GM12878 (cell line): Measurements from ENCODE around the gene ATP7B. TPM values are rescaled to one million over a fixed set of nuclear protein-coding genes. Genes with fewer than 3 reads are reported as not detected.

ENCODE experiments used
- ATAC-seq: fragments of 200-7000 bp; cut with Tn5 transposase; 3 replicates; pipeline ENCODE4 v1.9.1; 2020; ENCODE audit warnings: mild to moderate bottlenecking, moderate library complexity
- BruUV-seq: library from RNA; stranded (reverse); fragments of 400-500 nt; replicated peaks from 2 replicates; lab custom pipeline; 2021; lab: Mats Ljungman, UMichigan
- CTCF ChIA-PET: fragments of 300-600 bp; sonication (Branson Sonifier 250); formaldehyde crosslinking; extraction: SDS; loops from one replicate; lab custom pipeline; 2021; ENCODE audit warnings: inconsistent platforms; lab: Yijun Ruan, JAX
- POLR2A ChIA-PET: fragments of 350-600 bp; formaldehyde crosslinking; extraction: SDS; loops from one replicate; lab custom pipeline; 2021; ENCODE audit warnings: inconsistent platforms; lab: Charles Lee
- RAD21 ChIA-PET: fragments of 300-600 bp; sonication (Branson Sonifier 250); formaldehyde crosslinking; loops from one replicate; lab custom pipeline; 2023; ENCODE audit warnings: antibody characterized with exemption; ENCODE audit not compliant: unreplicated experiment; lab: Charles Lee
- SMC1A ChIA-PET: fragments of 300-600 bp; sonication (Branson Sonifier 250); formaldehyde crosslinking; loops from one replicate; lab custom pipeline; 2023; ENCODE audit not compliant: unreplicated experiment, uncharacterized antibody; lab: Charles Lee
- DNase-seq: peaks from one replicate; pipeline ENCODE4 v3.0.0-alpha.2; 2011; ENCODE audit warnings: low read depth, low spot score
- FAIRE-seq: peaks from 3 replicates; lab custom pipeline; 2011; peaks lifted over from hg19 to GRCh38; lab: Jason Lieb, UNC
- H2AFZ ChIP-seq: 2 replicates; pipeline ENCODE4 v1.6.0; 2011; ENCODE audit warnings: low read depth, low read length, control low read depth; ENCODE audit not compliant: control insufficient read depth
- H3K27ac ChIP-seq: 2 replicates; pipeline ENCODE4 v1.5.1; 2011; ENCODE audit warnings: control low read depth; ENCODE audit not compliant: control insufficient read depth, insufficient read depth
- H3K27me3 ChIP-seq, 2 experiments: replicated peaks in 1 of 2; 2 replicates each; pipeline versions ENCODE4 v1.6.0 to v1.6.1; 2011; ENCODE audit warnings: low read length in 1 of 2; ENCODE audit not compliant: control insufficient read depth in 2 of 2, insufficient read depth in 2 of 2
- H3K36me3 ChIP-seq, 2 experiments: 2 replicates each; pipeline ENCODE4 v1.5.1; 2011; ENCODE audit warnings: low read length in 1 of 2; ENCODE audit not compliant: control insufficient read depth in 2 of 2, insufficient read depth in 2 of 2
- H3K4me1 ChIP-seq: 2 replicates; pipeline ENCODE4 v1.6.1; 2011; ENCODE audit warnings: mild to moderate bottlenecking, low read length, moderate library complexity, mixed read lengths; ENCODE audit not compliant: control insufficient read depth, insufficient read depth
- H3K4me2 ChIP-seq: 2 replicates; pipeline ENCODE4 v1.6.0; 2011; ENCODE audit warnings: control low read depth; ENCODE audit not compliant: control insufficient read depth, insufficient read depth
- H3K4me3 ChIP-seq: fragments of 200-600 bp; sonication (generic); 2 replicates; pipeline ENCODE4 v1.5.1; 2016
- H3K79me2 ChIP-seq: 2 replicates; pipeline ENCODE4 v1.6.0; 2011; ENCODE audit warnings: low read length; ENCODE audit not compliant: control insufficient read depth, insufficient read depth
- H3K9ac ChIP-seq: 2 replicates; pipeline ENCODE4 v1.8.0; 2011; ENCODE audit warnings: low read length, control low read depth, mixed read lengths; ENCODE audit not compliant: control insufficient read depth, insufficient read depth
- H3K9me3 ChIP-seq: replicated peaks from 3 replicates; pipeline ENCODE4 v1.5.1; 2011; ENCODE audit warnings: mild to moderate bottlenecking, low read length; ENCODE audit not compliant: control insufficient read depth, insufficient read depth
- H4K20me1 ChIP-seq: 2 replicates; pipeline ENCODE4 v1.6.0; 2011; ENCODE audit not compliant: control insufficient read depth, insufficient read depth
- BMI1 ChIP-seq: fragments of 450-650 bp; IDR thresholded peaks from 2 replicates; pipeline ENCODE4 v1.6.1; 2016; ENCODE audit warnings: mild to moderate bottlenecking, moderate library complexity, borderline replicate concordance
- BRCA1 ChIP-seq: IDR thresholded peaks from 2 replicates; pipeline ENCODE4 v1.6.1; 2011; ENCODE audit warnings: low read depth, low read length, improper control_type of control experiment
- MEF2A ChIP-seq: IDR thresholded peaks from 2 replicates; pipeline ENCODE4 v1.6.1; 2011; ENCODE audit warnings: low read depth, mild to moderate bottlenecking, low read length, moderate library complexity; ENCODE audit not compliant: insufficient read depth
- RAD21 ChIP-seq: IDR thresholded peaks from 2 replicates; pipeline ENCODE4 v1.6.1; 2011; ENCODE audit warnings: mild to moderate bottlenecking, low read depth, low read length, moderate library complexity; ENCODE audit not compliant: insufficient read depth
- SREBF1 ChIP-seq: IDR thresholded peaks from 2 replicates; pipeline ENCODE4 v1.6.1; 2012; ENCODE audit warnings: mild to moderate bottlenecking, low read length
- STAT1 ChIP-seq: fragments of 450-650 bp; conservative IDR thresholded peaks from 2 replicates; pipeline ENCODE4 v1.6.1; 2014; ENCODE audit warnings: antibody characterized with exemption, mild to moderate bottlenecking
- YY1 ChIP-seq: IDR thresholded peaks from 2 replicates; pipeline ENCODE4 v1.6.1; 2011; ENCODE audit warnings: low read depth, mild to moderate bottlenecking, low read length
- WGBS: methylation state at CpG from one replicate; pipeline ENCODE4 v1.1.6; 2016; ENCODE audit warnings: low lambda C conversion rate; ENCODE audit not compliant: insufficient replicate concordance, insufficient coverage; ENCODE audit errors: missing lambda C conversion rate; 5-methylcytosine and 5-hydroxymethylcytosine counted together
- in situ Hi-C: fragments of 300-500 bp; cut with MboI; formaldehyde crosslinking; loops from 9 replicates; pipeline ENCODE4 v1.14.3; 2018; ENCODE audit warnings: mixed read lengths
- intact Hi-C: fragments of 100-400 bp; cut with micrococcal nuclease; formaldehyde crosslinking; loops from one replicate; pipeline ENCODE4 v1.14.2; 2022; ENCODE audit not compliant: unreplicated experiment
- polyA plus RNA-seq, 11 experiments: library from polyadenylated mRNA; depleted of rRNA in 4 of 11; unstranded in 6 of 11; stranded (reverse) in 5 of 11; fragments of >200 nt; fragmentation: Nextera tagmentation in 4 of 11; fragmentation: Illumina TruSeq in 1 of 11; extraction: Ambion mirVana in 4 of 11; extraction: Trizol in 1 of 11; gene quantifications; 1 replicate in 1 of 11; 2 replicates in 10 of 11; pipeline versions ENCODE4 v1.2.1 to v1.2.3, GENCODE V29; 2011 to 2016; ENCODE audit warnings: inconsistent platforms in 2 of 11, missing spikeins in 2 of 11, low read depth in 1 of 11
- total RNA-seq, 4 experiments: library from RNA; depleted of rRNA in 3 of 4; stranded (reverse); fragments of >200 nt in 3 of 4; fragmentation: Illumina TruSeq in 1 of 4; extraction: Trizol in 1 of 4; gene quantifications; 2 replicates each; pipeline versions ENCODE4 v1.2.1 to v1.2.3, GENCODE V29; 2013 to 2021
- TF ChIP-seq, protein P1 (sequence below): fragments of 450-650 bp; IDR thresholded peaks from 2 replicates; pipeline ENCODE4 v1.6.1; 2016; ENCODE audit warnings: mild to moderate bottlenecking
- TF ChIP-seq, protein P2 (sequence below): IDR thresholded peaks from 2 replicates; pipeline ENCODE4 v1.6.1; 2012; ENCODE audit warnings: low read length, inconsistent platforms
- TF ChIP-seq, protein P3 (sequence below): fragments of 450-650 bp; IDR thresholded peaks from 2 replicates; pipeline ENCODE4 v1.6.1; 2018; ENCODE audit warnings: mild to moderate bottlenecking, low read depth, moderate library complexity; ENCODE audit not compliant: partially characterized antibody
- TF ChIP-seq, protein P4 (sequence below), 3 experiments: IDR thresholded peaks in 2 of 3; conservative IDR thresholded peaks in 1 of 3; 2 replicates each; pipeline ENCODE4 v1.5.1; 2011; ENCODE audit warnings: low read depth in 3 of 3, low read length in 3 of 3, mild to moderate bottlenecking in 3 of 3, control low read depth in 2 of 3, moderate library complexity in 2 of 3, inconsistent platforms in 1 of 3, mixed read lengths in 1 of 3; ENCODE audit not compliant: control insufficient read depth in 2 of 3, insufficient read depth in 1 of 3; ENCODE audit errors: extremely low read depth in 1 of 3

The ATP7B gene
- total and polyA plus RNA-seq, 10 of the 15 experiments (the other 5 are each of a cell fraction or from before 2014, with no cell fraction given) = under 0.01 to 1.1 (median 0.06) TPM; not detected in 2

DNA sequence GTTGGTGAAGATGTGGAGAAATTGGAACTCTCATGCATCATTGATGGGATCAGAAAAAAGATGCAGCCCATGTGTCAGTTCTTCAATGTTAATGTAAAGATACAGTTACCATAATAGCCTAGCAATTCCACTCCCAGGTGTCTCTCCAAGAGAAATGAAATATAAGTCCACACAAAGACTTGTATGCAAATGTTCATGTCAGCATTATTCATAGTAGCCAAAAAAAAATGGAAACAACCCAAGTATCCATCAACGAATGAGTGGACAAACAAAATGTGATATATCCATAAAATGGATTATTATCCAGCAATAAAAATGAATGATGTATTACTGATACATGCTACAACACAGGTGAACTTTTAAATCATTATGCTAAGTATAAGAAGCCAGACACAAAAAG, 110.8 kb downstream of the ATP7B start (continued):
- TF ChIP-seq, protein P1, sequence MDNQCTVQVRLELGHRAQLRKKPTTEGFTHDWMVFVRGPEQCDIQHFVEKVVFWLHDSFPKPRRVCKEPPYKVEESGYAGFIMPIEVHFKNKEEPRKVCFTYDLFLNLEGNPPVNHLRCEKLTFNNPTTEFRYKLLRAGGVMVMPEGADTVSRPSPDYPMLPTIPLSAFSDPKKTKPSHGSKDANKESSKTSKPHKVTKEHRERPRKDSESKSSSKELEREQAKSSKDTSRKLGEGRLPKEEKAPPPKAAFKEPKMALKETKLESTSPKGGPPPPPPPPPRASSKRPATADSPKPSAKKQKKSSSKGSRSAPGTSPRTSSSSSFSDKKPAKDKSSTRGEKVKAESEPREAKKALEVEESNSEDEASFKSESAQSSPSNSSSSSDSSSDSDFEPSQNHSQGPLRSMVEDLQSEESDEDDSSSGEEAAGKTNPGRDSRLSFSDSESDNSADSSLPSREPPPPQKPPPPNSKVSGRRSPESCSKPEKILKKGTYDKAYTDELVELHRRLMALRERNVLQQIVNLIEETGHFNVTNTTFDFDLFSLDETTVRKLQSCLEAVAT = no peak
- TF ChIP-seq, all 136 proteins: peak for 0

DNA sequence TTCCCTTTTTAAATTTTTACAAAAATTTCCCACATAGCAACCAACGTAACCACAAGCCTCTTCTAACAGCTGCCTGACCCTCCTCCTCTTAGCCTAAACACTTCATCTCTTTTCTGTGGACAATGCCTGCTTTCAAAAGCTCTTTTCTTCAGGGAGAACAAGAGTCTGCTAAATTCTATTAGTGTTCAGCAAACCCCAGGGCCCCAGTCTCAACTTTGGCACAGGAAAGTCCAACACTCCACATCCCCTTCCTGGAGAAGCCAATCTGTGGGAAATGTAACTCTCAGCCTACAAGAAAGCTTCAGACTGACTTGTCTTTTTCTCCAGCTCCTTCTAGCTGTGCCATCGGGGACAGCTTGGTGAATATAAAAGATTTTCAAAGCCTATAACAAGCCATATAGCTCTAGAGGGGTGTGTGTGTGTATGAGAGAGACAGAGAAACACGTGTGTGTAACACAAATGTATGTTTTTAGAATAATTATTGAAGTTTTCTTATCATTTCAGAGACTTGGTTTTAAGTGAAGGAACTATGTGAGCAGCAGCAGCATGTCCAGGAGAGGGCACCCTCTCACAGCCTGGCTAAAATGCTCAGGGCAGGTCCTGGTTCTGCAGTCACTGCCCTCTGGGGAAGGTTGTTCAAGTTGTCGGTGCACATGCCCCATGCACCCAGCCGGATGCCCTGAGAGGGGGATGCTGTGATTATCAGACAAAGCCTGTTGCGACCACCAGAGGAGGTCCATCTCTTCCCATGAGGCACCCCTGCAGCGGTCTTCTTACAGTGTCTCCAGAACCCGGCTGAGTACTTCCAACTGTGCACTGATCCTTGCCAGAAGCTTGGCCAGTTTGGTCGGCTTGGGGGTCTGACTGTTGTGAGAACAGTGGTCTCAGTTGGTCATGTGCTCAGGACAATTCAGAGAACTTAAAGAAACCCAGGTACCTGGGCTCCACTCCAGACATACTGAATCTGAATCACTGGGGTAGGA, 115.1 kb downstream of the ATP7B start:
- no peaks in the 10 kb centered on the region; the same call in 1 of the 2 replicates for H4K20me1 ChIP-seq
- intact Hi-C loops (loop anchor here (1.0 to 10.0 kb wide), 5 partner anchors 61 to 559 kb away; partner anchors contain the start of genes CKAP2 and VPS36), in situ Hi-C loops (no loop called here)
- ChIA-PET POLR2A (no interaction called here), SMC1A (interaction anchor here (0.5 to 4.7 kb wide), 19 partner anchors 10 to 555 kb away, joined by 3 to 18 read pairs (median 4); partner anchors contain the start of gene VPS36), RAD21 (interaction anchor here (0.7 to 2.3 kb wide), 14 partner anchors 11 to 305 kb away, joined by 3 to 17 read pairs (median 4); partner anchors contain the start of genes ALG11 and NEK5), CTCF (interaction anchor here (0.6 to 4.2 kb wide), 34 partner anchors 8 to 555 kb away, joined by 3 to 62 read pairs (median 4); partner anchors contain the start of gene NEK5)
- H3K9ac ChIP-seq = no peak overlapping the region
- H3K4me2 ChIP-seq = no peak overlapping the region
- WGBS = 17% methylated on average over 9 of the region's 9 CpGs
- DNase-seq (no peak), FAIRE-seq (peak; percentile 77), ATAC-seq (peak; percentile 99)
- no peaks in the 10 kb centered on the region for H3K9me3 ChIP-seq
- no peak overlapping the region for H3K4me3 ChIP-seq
- H3K4me1 ChIP-seq = no peaks in the 10 kb centered on the region
- no TSS peak for BruUV-seq
- H3K79me2 ChIP-seq = no peaks in the 10 kb centered on the region
- peaks cover 1 to 4% of the 10 kb centered on the region in 2 experiments; a peak in 2 of 4 replicates for H3K27me3 ChIP-seq
- H3K36me3 ChIP-seq = no peaks in the 10 kb centered on the region
- no peak overlapping the region for H3K27ac ChIP-seq
- no peak overlapping the region for H2AFZ ChIP-seq
- TF ChIP-seq, protein P2, sequence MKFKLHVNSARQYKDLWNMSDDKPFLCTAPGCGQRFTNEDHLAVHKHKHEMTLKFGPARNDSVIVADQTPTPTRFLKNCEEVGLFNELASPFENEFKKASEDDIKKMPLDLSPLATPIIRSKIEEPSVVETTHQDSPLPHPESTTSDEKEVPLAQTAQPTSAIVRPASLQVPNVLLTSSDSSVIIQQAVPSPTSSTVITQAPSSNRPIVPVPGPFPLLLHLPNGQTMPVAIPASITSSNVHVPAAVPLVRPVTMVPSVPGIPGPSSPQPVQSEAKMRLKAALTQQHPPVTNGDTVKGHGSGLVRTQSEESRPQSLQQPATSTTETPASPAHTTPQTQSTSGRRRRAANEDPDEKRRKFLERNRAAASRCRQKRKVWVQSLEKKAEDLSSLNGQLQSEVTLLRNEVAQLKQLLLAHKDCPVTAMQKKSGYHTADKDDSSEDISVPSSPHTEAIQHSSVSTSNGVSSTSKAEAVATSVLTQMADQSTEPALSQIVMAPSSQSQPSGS = no peak
- TF ChIP-seq BRCA1 (no peak), SREBF1 (no peak), MEF2A (no peak), BMI1 (no peak), YY1 (peak; percentile 39; the same call in 1 of the 2 replicates), STAT1 (no peak), RAD21 (peak; percentile 81)
- TF ChIP-seq, protein P3, sequence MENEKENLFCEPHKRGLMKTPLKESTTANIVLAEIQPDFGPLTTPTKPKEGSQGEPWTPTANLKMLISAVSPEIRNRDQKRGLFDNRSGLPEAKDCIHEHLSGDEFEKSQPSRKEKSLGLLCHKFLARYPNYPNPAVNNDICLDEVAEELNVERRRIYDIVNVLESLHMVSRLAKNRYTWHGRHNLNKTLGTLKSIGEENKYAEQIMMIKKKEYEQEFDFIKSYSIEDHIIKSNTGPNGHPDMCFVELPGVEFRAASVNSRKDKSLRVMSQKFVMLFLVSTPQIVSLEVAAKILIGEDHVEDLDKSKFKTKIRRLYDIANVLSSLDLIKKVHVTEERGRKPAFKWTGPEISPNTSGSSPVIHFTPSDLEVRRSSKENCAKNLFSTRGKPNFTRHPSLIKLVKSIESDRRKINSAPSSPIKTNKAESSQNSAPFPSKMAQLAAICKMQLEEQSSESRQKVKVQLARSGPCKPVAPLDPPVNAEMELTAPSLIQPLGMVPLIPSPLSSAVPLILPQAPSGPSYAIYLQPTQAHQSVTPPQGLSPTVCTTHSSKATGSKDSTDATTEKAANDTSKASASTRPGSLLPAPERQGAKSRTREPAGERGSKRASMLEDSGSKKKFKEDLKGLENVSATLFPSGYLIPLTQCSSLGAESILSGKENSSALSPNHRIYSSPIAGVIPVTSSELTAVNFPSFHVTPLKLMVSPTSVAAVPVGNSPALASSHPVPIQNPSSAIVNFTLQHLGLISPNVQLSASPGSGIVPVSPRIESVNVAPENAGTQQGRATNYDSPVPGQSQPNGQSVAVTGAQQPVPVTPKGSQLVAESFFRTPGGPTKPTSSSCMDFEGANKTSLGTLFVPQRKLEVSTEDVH = no peak
- TF ChIP-seq, protein P4, sequence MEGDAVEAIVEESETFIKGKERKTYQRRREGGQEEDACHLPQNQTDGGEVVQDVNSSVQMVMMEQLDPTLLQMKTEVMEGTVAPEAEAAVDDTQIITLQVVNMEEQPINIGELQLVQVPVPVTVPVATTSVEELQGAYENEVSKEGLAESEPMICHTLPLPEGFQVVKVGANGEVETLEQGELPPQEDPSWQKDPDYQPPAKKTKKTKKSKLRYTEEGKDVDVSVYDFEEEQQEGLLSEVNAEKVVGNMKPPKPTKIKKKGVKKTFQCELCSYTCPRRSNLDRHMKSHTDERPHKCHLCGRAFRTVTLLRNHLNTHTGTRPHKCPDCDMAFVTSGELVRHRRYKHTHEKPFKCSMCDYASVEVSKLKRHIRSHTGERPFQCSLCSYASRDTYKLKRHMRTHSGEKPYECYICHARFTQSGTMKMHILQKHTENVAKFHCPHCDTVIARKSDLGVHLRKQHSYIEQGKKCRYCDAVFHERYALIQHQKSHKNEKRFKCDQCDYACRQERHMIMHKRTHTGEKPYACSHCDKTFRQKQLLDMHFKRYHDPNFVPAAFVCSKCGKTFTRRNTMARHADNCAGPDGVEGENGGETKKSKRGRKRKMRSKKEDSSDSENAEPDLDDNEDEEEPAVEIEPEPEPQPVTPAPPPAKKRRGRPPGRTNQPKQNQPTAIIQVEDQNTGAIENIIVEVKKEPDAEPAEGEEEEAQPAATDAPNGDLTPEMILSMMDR (IDR thresholded peaks at IDR 0.05 in 2 of 3, conservative IDR thresholded peaks at IDR 0.05 in 1 of 3; ENCODE audit: control insufficient read depth in 2 of 3, extremely low read depth in 1 of 3, insufficient read depth in 1 of 3, low read depth in 3 of 3, low read length in 3 of 3) = peak; percentile 78 to 84 (median 83)
